Upper lobe of left lung (tissue), 4 donors: ENCODE data around the gene AXDND1.

Source experiments
- CTCF ChIP-seq, 6 experiments: fragments of 450-650 bp in 4 of 6; fragments of 200-600 bp in 2 of 6; sonication (generic) in 2 of 6; IDR thresholded peaks; one replicate each; pipeline ENCODE4 v1.5.1; 2016 to 2019; ENCODE audit warnings: antibody characterized with exemption in 6 of 6
- EP300 ChIP-seq, 4 donors: sonication (generic); formaldehyde crosslinking; IDR thresholded peaks; one replicate each; pipeline ENCODE4 v1.5.1; 2017; ENCODE audit warnings: antibody characterized with exemption in 4 of 4, control low read depth in 2 of 4
- POLR2A ChIP-seq, 4 donors: fragments of 450-650 bp; IDR thresholded peaks; one replicate each; pipeline ENCODE4 v1.5.1; 2016 to 2017; ENCODE audit warnings: antibody characterized with exemption in 4 of 4, mild to moderate bottlenecking in 2 of 4
- POLR2AphosphoS5 ChIP-seq, 2 donors: sonication (generic); formaldehyde crosslinking; IDR thresholded peaks; one replicate each; pipeline ENCODE4 v1.5.1; 2017; ENCODE audit warnings: antibody characterized with exemption in 2 of 2

GRCh38 chr1:179353546-179353945 is 12.2 kb upstream of the AXDND1 start:
- TF ChIP-seq CTCF (IDR thresholded peaks at IDR 0.05): no peak
- TF ChIP-seq POLR2AphosphoS5 (IDR thresholded peaks at IDR 0.05): no peak
- TF ChIP-seq POLR2A (IDR thresholded peaks at IDR 0.05): no peak
- TF ChIP-seq EP300 (IDR thresholded peaks at IDR 0.05): no peak
